ENCODE results near the gene GBP3.

DNA sequence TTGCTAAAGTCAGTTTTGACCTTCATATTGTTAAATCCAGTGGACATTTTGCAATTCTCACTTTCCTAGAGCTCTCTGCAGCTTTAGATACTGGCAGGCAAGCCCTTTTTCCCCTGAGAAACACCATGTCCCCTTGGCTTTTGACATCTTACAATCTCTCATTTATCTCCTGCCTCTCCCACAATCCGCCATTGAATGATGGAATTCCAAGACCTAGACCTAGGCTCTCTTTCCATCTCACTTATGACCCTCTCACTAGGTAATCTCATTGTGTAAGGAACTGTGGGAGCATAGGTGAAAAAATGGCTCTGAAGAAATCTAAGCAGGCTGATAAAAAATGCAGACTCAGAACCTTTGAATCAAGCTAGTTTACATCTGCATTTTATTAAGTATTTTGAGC, 32.2 kb downstream of the GBP3 start:
- TF ChIP-seq, protein P1, sequence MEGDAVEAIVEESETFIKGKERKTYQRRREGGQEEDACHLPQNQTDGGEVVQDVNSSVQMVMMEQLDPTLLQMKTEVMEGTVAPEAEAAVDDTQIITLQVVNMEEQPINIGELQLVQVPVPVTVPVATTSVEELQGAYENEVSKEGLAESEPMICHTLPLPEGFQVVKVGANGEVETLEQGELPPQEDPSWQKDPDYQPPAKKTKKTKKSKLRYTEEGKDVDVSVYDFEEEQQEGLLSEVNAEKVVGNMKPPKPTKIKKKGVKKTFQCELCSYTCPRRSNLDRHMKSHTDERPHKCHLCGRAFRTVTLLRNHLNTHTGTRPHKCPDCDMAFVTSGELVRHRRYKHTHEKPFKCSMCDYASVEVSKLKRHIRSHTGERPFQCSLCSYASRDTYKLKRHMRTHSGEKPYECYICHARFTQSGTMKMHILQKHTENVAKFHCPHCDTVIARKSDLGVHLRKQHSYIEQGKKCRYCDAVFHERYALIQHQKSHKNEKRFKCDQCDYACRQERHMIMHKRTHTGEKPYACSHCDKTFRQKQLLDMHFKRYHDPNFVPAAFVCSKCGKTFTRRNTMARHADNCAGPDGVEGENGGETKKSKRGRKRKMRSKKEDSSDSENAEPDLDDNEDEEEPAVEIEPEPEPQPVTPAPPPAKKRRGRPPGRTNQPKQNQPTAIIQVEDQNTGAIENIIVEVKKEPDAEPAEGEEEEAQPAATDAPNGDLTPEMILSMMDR (IDR thresholded peaks at IDR 0.05; ENCODE audit: low read depth, low read length): no peak
- no peak for TF ChIP-seq EZH2phosphoT487 (IDR thresholded peaks at IDR 0.05; ENCODE audit: low read depth)

Measured in OCI-LY3 (cell line).